GM23338 (cell line): ENCODE results near the gene AP3D1. TPM values are rescaled to one million over a fixed set of nuclear protein-coding genes. Genes with fewer than 3 reads are reported as not detected.

Experiments
- ATAC-seq: fragments of 200-7000 bp; cut with Tn5 transposase; 3 replicates; pipeline ENCODE4 v1.9.1; 2020
- DNase-seq: peaks from one replicate; pipeline ENCODE4 v3.0.0-alpha.2; 2015; ENCODE audit warnings: low spot score
- H2AFZ ChIP-seq: fragments of 200-600 bp; sonication (generic); 2 replicates; pipeline ENCODE4 v1.8.0; 2016; ENCODE audit warnings: antibody characterized with exemption, mild to moderate bottlenecking, moderate library complexity
- H3F3A ChIP-seq: fragments of 200-600 bp; sonication (generic); replicated peaks from 2 replicates; pipeline ENCODE4 v1.8.0; 2017; ENCODE audit warnings: antibody characterized with exemption, mixed run types, low read depth
- H3K27ac ChIP-seq: fragments of 200-600 bp; sonication (generic); 2 replicates; pipeline ENCODE4 v1.6.1; 2016; ENCODE audit warnings: low read depth
- H3K27me3 ChIP-seq: fragments of 200-600 bp; sonication (generic); 2 replicates; pipeline ENCODE4 v1.8.0; 2016; ENCODE audit warnings: mild to moderate bottlenecking, mixed run types, moderate library complexity; ENCODE audit not compliant: insufficient read depth
- H3K36me3 ChIP-seq: fragments of 200-600 bp; sonication (generic); 2 replicates; pipeline ENCODE4 v1.8.0; 2016; ENCODE audit warnings: mild to moderate bottlenecking; ENCODE audit not compliant: insufficient read depth
- H3K4me1 ChIP-seq: fragments of 200-600 bp; sonication (generic); 2 replicates; pipeline ENCODE4 v1.8.0; 2016; ENCODE audit warnings: mild to moderate bottlenecking, moderate library complexity; ENCODE audit not compliant: insufficient read depth
- H3K4me2 ChIP-seq: fragments of 200-600 bp; sonication (generic); 2 replicates; pipeline ENCODE4 v1.7.1; 2017; ENCODE audit warnings: mixed run types
- H3K4me3 ChIP-seq: fragments of 200-600 bp; sonication (generic); 2 replicates; pipeline ENCODE4 v1.6.1; 2016; ENCODE audit warnings: mixed run types
- H3K79me2 ChIP-seq: fragments of 200-600 bp; sonication (generic); replicated peaks from 2 replicates; pipeline ENCODE4 v1.8.0; 2017; ENCODE audit warnings: mild to moderate bottlenecking; ENCODE audit not compliant: insufficient read depth
- H3K9me2 ChIP-seq: fragments of 200-600 bp; sonication (generic); 2 replicates; pipeline ENCODE4 v1.8.0; 2017; ENCODE audit not compliant: insufficient read depth
- H4K20me1 ChIP-seq: fragments of 200-600 bp; sonication (generic); replicated peaks from 2 replicates; pipeline ENCODE4 v1.8.0; 2017; ENCODE audit warnings: mild to moderate bottlenecking; ENCODE audit not compliant: insufficient read depth
- H3K27ac Mint-ChIP-seq: 2 replicates; pipeline ENCODE4 v1.8.0; 2020; ENCODE audit warnings: inconsistent platforms, mild to moderate bottlenecking, moderate library complexity, mixed read lengths
- H3K27me3 Mint-ChIP-seq: 3 replicates; pipeline ENCODE4 v1.8.0; 2022; ENCODE audit warnings: low read depth, mild to moderate bottlenecking, moderate library complexity, mixed read lengths, inconsistent platforms; ENCODE audit not compliant: insufficient read depth, poor library complexity
- H3K36me3 Mint-ChIP-seq: 3 replicates; pipeline ENCODE4 v1.8.0; 2021; ENCODE audit warnings: low read depth, mild to moderate bottlenecking, inconsistent platforms, moderate library complexity, mixed read lengths
- H3K4me1 Mint-ChIP-seq: 3 replicates; pipeline ENCODE4 v1.8.0; 2020; ENCODE audit warnings: mild to moderate bottlenecking, inconsistent platforms, mixed read lengths
- H3K4me3 Mint-ChIP-seq: 3 replicates; pipeline ENCODE4 v1.8.0; 2021; ENCODE audit warnings: moderate library complexity, mild to moderate bottlenecking, inconsistent platforms, mixed read lengths
- H3K9me3 Mint-ChIP-seq: 3 replicates; pipeline ENCODE4 v1.8.0; 2020; ENCODE audit warnings: moderate library complexity, mild to moderate bottlenecking, inconsistent platforms, mixed read lengths
- CREB1 ChIP-seq: fragments of 250-450 bp; sonication (Bioruptor Pico); IDR thresholded peaks from 2 replicates; pipeline ENCODE4 v1.5.0; 2020; ENCODE audit warnings: low read depth, mild to moderate bottlenecking, moderate library complexity
- EZH2 ChIP-seq: fragments of 200-600 bp; sonication (generic); IDR thresholded peaks from one replicate; pipeline ENCODE4 v1.8.0; 2017; ENCODE audit warnings: antibody characterized with exemption, mild to moderate bottlenecking, low read depth; ENCODE audit not compliant: unreplicated experiment
- EZH2phosphoT487 ChIP-seq: fragments of 200-600 bp; sonication (generic); IDR thresholded peaks from one replicate; pipeline ENCODE4 v1.8.1; 2018; ENCODE audit warnings: antibody characterized with exemption; ENCODE audit not compliant: unreplicated experiment
- JUNB ChIP-seq: IDR thresholded peaks from one replicate; pipeline ENCODE4 v1.6.1; 2016; ENCODE audit warnings: antibody characterized with exemption; ENCODE audit not compliant: unreplicated experiment
- NANOG ChIP-seq: IDR thresholded peaks from 2 replicates; pipeline ENCODE4 v1.6.1; 2016; ENCODE audit warnings: antibody characterized with exemption, borderline replicate concordance
- POLR2AphosphoS5 ChIP-seq: IDR thresholded peaks from 2 replicates; pipeline ENCODE4 v1.6.1; 2016; ENCODE audit warnings: antibody characterized with exemption, low read depth
- STAT1 ChIP-seq: IDR thresholded peaks from one replicate; pipeline ENCODE4 v1.6.1; 2016; ENCODE audit warnings: antibody characterized with exemption; ENCODE audit not compliant: unreplicated experiment
- ZNF114 ChIP-seq: fragments of 250-450 bp; sonication (Bioruptor Pico); IDR thresholded peaks from 2 replicates; pipeline ENCODE4 v1.5.0; 2020; ENCODE audit warnings: mild to moderate bottlenecking, moderate library complexity
- ZNF331 ChIP-seq: fragments of 250-450 bp; sonication (Bioruptor Pico); IDR thresholded peaks from 2 replicates; pipeline ENCODE4 v1.5.0; 2020; ENCODE audit warnings: low read depth, mild to moderate bottlenecking, moderate library complexity
- ZNF462 ChIP-seq: fragments of 250-450 bp; sonication (Bioruptor Pico); IDR thresholded peaks from 2 replicates; pipeline ENCODE4 v1.5.0; 2020; ENCODE audit warnings: mild to moderate bottlenecking, moderate library complexity
- polyA plus RNA-seq: library from polyadenylated mRNA; unstranded; fragments of >200 nt; fragmentation: Nextera tagmentation; extraction: Ambion mirVana; gene quantifications from 2 replicates; pipeline ENCODE4 v1.2.1, GENCODE V29; 2016
- total RNA-seq: library from RNA; depleted of rRNA; stranded (reverse); fragments of >200 nt; shearing (Covaris generic); gene quantifications from 2 replicates; pipeline ENCODE4 v1.2.3, GENCODE V29; 2014
- TF ChIP-seq, protein P1 (sequence below): IDR thresholded peaks from 2 replicates; pipeline ENCODE4 v1.6.1; 2016; ENCODE audit warnings: antibody characterized with exemption
- TF ChIP-seq, protein P2 (sequence below), 2 experiments: fragments of 200-600 bp in 1 of 2; sonication (generic) in 1 of 2; conservative IDR thresholded peaks; 2 replicates each; pipeline versions ENCODE4 v1.5.1 to v1.6.1; 2016 to 2017; ENCODE audit warnings: antibody characterized with exemption in 2 of 2, low read depth in 2 of 2, mild to moderate bottlenecking in 2 of 2, moderate library complexity in 1 of 2
- TF ChIP-seq, protein P3 (sequence below): IDR thresholded peaks from one replicate; pipeline ENCODE4 v1.6.1; 2018; ENCODE audit warnings: antibody characterized with exemption; ENCODE audit not compliant: unreplicated experiment

Gene AP3D1
- total and polyA plus RNA-seq, 2 experiments from 2014 or later = 101 to 236 TPM

GRCh38 chr19:2135474-2136402, 15.6 kb downstream of the AP3D1 start:
- H3K4me2 ChIP-seq = no peak overlapping the region
- H3K4me1 Mint-ChIP-seq = no peaks in the 10 kb centered on the region; the same call in 2 of the 3 replicates
- no peak overlapping the region for H3K4me3 ChIP-seq
- no peaks in the 10 kb centered on the region for H3K4me1 ChIP-seq
- no peaks in the 10 kb centered on the region for H3K9me2 ChIP-seq
- peaks cover 12% of the 10 kb centered on the region for H3K27me3 Mint-ChIP-seq
- H3K27ac ChIP-seq = no peak overlapping the region
- no peak overlapping the region for H2AFZ ChIP-seq
- no peak for TF ChIP-seq EZH2phosphoT487
- no peak for TF ChIP-seq ZNF462 (CRISPR knock-in tag)
- TF ChIP-seq POLR2AphosphoS5 = no peak
- TF ChIP-seq, protein P1, sequence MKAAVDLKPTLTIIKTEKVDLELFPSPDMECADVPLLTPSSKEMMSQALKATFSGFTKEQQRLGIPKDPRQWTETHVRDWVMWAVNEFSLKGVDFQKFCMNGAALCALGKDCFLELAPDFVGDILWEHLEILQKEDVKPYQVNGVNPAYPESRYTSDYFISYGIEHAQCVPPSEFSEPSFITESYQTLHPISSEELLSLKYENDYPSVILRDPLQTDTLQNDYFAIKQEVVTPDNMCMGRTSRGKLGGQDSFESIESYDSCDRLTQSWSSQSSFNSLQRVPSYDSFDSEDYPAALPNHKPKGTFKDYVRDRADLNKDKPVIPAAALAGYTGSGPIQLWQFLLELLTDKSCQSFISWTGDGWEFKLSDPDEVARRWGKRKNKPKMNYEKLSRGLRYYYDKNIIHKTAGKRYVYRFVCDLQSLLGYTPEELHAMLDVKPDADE = no peak
- TF ChIP-seq ZNF114 (CRISPR knock-in tag) = no peak
- TF ChIP-seq, protein P2, sequence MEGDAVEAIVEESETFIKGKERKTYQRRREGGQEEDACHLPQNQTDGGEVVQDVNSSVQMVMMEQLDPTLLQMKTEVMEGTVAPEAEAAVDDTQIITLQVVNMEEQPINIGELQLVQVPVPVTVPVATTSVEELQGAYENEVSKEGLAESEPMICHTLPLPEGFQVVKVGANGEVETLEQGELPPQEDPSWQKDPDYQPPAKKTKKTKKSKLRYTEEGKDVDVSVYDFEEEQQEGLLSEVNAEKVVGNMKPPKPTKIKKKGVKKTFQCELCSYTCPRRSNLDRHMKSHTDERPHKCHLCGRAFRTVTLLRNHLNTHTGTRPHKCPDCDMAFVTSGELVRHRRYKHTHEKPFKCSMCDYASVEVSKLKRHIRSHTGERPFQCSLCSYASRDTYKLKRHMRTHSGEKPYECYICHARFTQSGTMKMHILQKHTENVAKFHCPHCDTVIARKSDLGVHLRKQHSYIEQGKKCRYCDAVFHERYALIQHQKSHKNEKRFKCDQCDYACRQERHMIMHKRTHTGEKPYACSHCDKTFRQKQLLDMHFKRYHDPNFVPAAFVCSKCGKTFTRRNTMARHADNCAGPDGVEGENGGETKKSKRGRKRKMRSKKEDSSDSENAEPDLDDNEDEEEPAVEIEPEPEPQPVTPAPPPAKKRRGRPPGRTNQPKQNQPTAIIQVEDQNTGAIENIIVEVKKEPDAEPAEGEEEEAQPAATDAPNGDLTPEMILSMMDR (conservative IDR thresholded peaks at IDR 0.05; ENCODE audit: low read depth in 2 of 2) = no peak
- no peak for TF ChIP-seq EZH2
- no peak for TF ChIP-seq CREB1 (CRISPR knock-in tag)
- no peak for TF ChIP-seq ZNF331 (CRISPR knock-in tag)
- TF ChIP-seq STAT1 = no peak
- no peak for TF ChIP-seq NANOG
- no peak for TF ChIP-seq JUNB
- TF ChIP-seq, protein P3, sequence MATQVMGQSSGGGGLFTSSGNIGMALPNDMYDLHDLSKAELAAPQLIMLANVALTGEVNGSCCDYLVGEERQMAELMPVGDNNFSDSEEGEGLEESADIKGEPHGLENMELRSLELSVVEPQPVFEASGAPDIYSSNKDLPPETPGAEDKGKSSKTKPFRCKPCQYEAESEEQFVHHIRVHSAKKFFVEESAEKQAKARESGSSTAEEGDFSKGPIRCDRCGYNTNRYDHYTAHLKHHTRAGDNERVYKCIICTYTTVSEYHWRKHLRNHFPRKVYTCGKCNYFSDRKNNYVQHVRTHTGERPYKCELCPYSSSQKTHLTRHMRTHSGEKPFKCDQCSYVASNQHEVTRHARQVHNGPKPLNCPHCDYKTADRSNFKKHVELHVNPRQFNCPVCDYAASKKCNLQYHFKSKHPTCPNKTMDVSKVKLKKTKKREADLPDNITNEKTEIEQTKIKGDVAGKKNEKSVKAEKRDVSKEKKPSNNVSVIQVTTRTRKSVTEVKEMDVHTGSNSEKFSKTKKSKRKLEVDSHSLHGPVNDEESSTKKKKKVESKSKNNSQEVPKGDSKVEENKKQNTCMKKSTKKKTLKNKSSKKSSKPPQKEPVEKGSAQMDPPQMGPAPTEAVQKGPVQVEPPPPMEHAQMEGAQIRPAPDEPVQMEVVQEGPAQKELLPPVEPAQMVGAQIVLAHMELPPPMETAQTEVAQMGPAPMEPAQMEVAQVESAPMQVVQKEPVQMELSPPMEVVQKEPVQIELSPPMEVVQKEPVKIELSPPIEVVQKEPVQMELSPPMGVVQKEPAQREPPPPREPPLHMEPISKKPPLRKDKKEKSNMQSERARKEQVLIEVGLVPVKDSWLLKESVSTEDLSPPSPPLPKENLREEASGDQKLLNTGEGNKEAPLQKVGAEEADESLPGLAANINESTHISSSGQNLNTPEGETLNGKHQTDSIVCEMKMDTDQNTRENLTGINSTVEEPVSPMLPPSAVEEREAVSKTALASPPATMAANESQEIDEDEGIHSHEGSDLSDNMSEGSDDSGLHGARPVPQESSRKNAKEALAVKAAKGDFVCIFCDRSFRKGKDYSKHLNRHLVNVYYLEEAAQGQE = no peak
- no peak overlapping the region for H3K4me3 Mint-ChIP-seq
- H3K36me3 ChIP-seq = peaks cover 17% of the 10 kb centered on the region; the same call in 1 of the 2 replicates
- H3K27ac Mint-ChIP-seq = no peak overlapping the region
- H3K36me3 Mint-ChIP-seq = peaks cover 57% of the 10 kb centered on the region
- no peaks in the 10 kb centered on the region for H3K9me3 Mint-ChIP-seq
- ATAC-seq (no peak), DNase-seq (no peak)
- no peaks in the 10 kb centered on the region for H3K27me3 ChIP-seq
- peaks cover 56% of the 10 kb centered on the region for H3K79me2 ChIP-seq
- peaks cover 8% of the 10 kb centered on the region; the same call in 1 of the 2 replicates for H3F3A ChIP-seq
- H4K20me1 ChIP-seq = peaks cover 29% of the 10 kb centered on the region
